HK-2 (cell line): Measurements from ENCODE around the gene STRADA.
A peak's percentile ranks its signal among the peaks of the same experiment; 100 is the strongest.

Experiments used
- DNase-seq: peaks from one replicate; pipeline ENCODE4 v3.0.0-alpha.2; 2018; ENCODE audit not compliant: unreplicated experiment

STRADA gene

GRCh38 chr17:63701456-63701820, 40.2 kb downstream of the STRADA start:
- no peak for DNase-seq

GRCh38 chr17:63700528-63701455, 40.8 kb downstream of the STRADA start:
- DNase-seq = no peak

- peak; percentile 71 for DNase-seq
Observed at GRCh38 chr17:63699638-63700527, 41.7 kb downstream of the STRADA start, which contains the start of gene LIMD2. TSS of gene LIMD2 (minus strand) at chr17:63700125. CDS start at chr17:63699298, 827 bp downstream.

GRCh38 chr17:63698886-63699637, 42.5 kb downstream of the STRADA start:
- no peak for DNase-seq

- DNase-seq = no peak
Observed at GRCh38 chr17:63698381-63698885, 43.2 kb downstream of the STRADA start.

- peak; percentile 51 for DNase-seq
Observed at GRCh38 chr17:63697341-63698286, 44.0 kb downstream of the STRADA start.

- peak; percentile 37 for DNase-seq
Observed at GRCh38 chr17:63696381-63696961, 45.1 kb downstream of the STRADA start.

GRCh38 chr17:63695889-63696288, 45.7 kb downstream of the STRADA start:
- DNase-seq = no peak

GRCh38 chr17:63694950-63695773, 46.4 kb downstream of the STRADA start:
- no peak for DNase-seq

- no peak for DNase-seq
Observed at GRCh38 chr17:63694229-63694949, 47.2 kb downstream of the STRADA start.

GRCh38 chr17:63693411-63694113, 48.0 kb downstream of the STRADA start:
- DNase-seq = no peak

GRCh38 chr17:63692195-63692816, 49.3 kb downstream of the STRADA start:
- DNase-seq = no peak

- no peak for DNase-seq
Observed at GRCh38 chr17:63689479-63689878, 52.1 kb downstream of the STRADA start.

- DNase-seq = no peak
Observed at GRCh38 chr17:63688396-63689020, 53.1 kb downstream of the STRADA start.

GRCh38 chr17:63686138-63686685, 55.4 kb downstream of the STRADA start:
- no peak for DNase-seq

- no peak for DNase-seq
Observed at GRCh38 chr17:63685578-63685977, 56.0 kb downstream of the STRADA start.

GRCh38 chr17:63685041-63685440, 56.6 kb downstream of the STRADA start:
- DNase-seq = no peak
